Measurements from ENCODE around the gene GPR35.

Gene GPR35

GRCh38 chr2:240593703-240594451, 31.4 kb upstream of the GPR35 start:
- H3K4me3 ChIP-seq (replicated peaks; ENCODE audit: low read depth, low read length), result no peak overlapping the region
- TF ChIP-seq, protein P1, sequence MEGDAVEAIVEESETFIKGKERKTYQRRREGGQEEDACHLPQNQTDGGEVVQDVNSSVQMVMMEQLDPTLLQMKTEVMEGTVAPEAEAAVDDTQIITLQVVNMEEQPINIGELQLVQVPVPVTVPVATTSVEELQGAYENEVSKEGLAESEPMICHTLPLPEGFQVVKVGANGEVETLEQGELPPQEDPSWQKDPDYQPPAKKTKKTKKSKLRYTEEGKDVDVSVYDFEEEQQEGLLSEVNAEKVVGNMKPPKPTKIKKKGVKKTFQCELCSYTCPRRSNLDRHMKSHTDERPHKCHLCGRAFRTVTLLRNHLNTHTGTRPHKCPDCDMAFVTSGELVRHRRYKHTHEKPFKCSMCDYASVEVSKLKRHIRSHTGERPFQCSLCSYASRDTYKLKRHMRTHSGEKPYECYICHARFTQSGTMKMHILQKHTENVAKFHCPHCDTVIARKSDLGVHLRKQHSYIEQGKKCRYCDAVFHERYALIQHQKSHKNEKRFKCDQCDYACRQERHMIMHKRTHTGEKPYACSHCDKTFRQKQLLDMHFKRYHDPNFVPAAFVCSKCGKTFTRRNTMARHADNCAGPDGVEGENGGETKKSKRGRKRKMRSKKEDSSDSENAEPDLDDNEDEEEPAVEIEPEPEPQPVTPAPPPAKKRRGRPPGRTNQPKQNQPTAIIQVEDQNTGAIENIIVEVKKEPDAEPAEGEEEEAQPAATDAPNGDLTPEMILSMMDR (IDR thresholded peaks at IDR 0.05; ENCODE audit: low read depth, low read length, missing control alignments), result no peak
- DNase-seq (ENCODE audit: extremely low read depth, low read depth), result no peak

DNA sequence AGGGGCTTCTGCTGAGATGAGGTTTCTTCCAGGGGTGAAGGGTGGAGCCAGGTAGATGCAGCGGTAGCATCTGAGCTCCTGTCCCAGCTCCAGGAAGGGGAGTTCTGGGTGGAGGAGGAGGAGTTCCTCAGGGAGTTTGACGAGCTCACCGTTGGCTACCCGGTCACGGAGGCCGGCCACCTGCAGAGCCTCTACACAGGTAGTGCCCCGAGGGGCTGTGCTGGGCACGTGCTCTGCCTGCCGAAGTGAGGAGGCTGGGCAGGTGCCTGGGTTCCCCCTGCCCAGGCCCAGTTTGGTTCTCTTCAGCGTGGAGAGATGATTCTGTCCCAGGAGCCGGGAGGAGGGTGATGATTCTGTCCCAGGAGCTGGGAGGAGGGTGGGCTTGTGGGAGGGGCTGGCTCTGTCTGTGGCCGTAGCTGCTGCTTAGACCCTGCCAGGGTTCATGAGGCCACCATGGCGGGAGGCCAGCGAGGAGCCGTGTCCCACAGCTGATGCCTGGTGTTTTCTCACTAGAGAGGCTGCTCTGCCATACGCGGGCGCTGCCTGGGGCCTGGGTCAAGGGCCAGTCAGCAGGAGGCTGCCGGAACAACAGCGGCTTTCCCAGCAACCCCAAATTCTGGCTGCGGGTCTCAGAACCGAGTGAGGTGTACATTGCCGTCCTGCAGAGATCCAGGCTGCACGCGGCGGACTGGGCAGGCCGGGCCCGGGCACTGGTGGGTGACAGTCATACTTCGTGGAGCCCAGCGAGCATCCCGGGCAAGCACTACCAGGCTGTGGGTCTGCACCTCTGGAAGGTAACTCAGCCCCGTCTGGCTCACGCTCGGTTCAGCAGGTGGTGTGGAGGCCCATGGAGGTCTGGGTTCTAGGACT, 30.5 kb upstream of the GPR35 start:
- H3K4me3 ChIP-seq (replicated peaks; ENCODE audit: low read depth, low read length), result no peak overlapping the region
- TF ChIP-seq, protein P1 (IDR thresholded peaks at IDR 0.05; ENCODE audit: low read depth, low read length, missing control alignments), result no peak
- no peak for DNase-seq (ENCODE audit: extremely low read depth, low read depth)

DNA sequence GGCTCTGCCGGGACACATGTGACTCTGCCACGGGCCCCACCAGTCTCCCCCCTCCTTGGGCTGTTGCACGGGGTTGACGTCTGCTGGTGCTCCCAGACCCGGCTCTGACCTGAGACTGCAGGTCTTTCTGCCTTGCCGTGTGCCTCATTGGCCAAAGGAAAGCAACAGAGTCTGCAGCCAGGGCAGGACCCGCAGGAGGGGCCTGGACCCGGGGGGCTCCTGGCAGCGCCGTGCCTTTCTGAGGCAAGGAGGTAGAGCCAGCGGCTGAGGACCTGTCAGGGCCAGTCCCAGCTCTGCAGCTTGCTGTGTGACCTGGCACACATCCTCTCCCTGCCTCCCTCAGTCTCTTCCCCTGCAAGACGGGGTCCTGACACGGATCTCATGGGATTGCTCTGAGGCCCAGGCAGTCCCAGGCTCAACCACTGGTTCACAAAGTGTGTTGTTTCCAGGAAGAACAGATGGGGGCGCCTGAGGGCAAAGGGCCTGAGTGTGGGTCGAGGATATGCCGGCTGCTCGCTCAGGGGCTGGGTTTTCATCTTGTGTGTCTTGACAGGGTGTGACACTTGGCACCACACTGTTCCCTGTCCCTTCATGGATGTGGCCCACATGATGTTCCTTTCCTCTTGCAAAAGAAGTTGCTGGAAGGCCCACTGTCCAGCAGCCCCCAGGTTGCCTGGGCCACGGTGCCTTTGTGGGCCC, 29.8 kb upstream of the GPR35 start:
- DNase-seq (ENCODE audit: extremely low read depth, low read depth), result no peak
- H3K4me3 ChIP-seq (replicated peaks; ENCODE audit: low read depth, low read length), result no peak overlapping the region
- TF ChIP-seq, protein P1 (IDR thresholded peaks at IDR 0.05; ENCODE audit: low read depth, low read length, missing control alignments), result peak; percentile 31

- DNase-seq (ENCODE audit: extremely low read depth, low read depth), result no peak
- no peak overlapping the region for H3K4me3 ChIP-seq (replicated peaks; ENCODE audit: low read depth, low read length)
- TF ChIP-seq, protein P1 (IDR thresholded peaks at IDR 0.05; ENCODE audit: low read depth, low read length, missing control alignments), result no peak
Observed at GRCh38 chr2:240596080-240596460, 29.2 kb upstream of the GPR35 start.

- no peak overlapping the region for H3K4me3 ChIP-seq (replicated peaks; ENCODE audit: low read depth, low read length)
- DNase-seq (ENCODE audit: extremely low read depth, low read depth), result no peak
- TF ChIP-seq, protein P1 (IDR thresholded peaks at IDR 0.05; ENCODE audit: low read depth, low read length, missing control alignments), result no peak
Observed at GRCh38 chr2:240596491-240596931, 28.8 kb upstream of the GPR35 start.

- TF ChIP-seq, protein P1 (IDR thresholded peaks at IDR 0.05; ENCODE audit: low read depth, low read length, missing control alignments), result no peak
- H3K4me3 ChIP-seq (replicated peaks; ENCODE audit: low read depth, low read length), result no peak overlapping the region
- DNase-seq (ENCODE audit: extremely low read depth, low read depth), result no peak
Observed at GRCh38 chr2:240597054-240597418, 28.2 kb upstream of the GPR35 start.

All from HFF-Myc (cell line).